ENCODE measurements around the gene WASL. TPM values are rescaled to one million over a fixed set of nuclear protein-coding genes. Genes with fewer than 3 reads are reported as not detected.

Gene WASL
- total RNA-seq, 1 donor from 2014 or later: 10.5 TPM

DNA sequence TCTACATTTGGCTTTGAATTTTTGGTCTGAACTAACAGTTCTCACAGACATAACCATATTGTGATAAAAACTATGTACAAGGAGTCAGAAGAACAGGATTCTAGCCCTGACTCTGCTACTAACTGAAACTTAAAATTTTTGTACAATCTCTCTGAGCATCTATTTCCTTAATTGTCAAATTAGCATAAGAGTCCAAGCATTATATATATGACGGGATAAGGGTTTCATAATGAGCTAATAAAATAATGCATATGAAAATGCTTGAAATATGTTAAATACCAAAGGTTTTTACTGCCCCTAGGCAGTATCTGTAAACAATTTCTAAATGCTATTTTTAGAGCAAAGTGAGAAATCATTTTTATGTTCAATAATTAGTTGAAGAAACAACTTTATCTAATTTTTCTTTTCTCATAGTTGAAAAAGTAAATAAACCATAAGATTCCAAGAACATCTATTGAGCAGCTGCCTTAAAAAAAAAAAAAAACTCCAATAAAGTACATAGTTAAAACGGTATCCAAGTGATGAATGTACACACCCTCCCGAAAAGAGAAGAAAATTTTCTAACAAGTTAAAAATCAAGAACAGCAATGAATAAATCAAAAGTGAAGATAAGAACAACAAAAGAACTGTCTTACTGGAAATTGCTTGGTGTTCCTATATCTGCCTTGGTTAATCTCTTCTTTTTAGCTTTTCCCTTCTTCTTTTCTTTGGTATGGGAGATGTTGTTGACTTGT lies 52.7 kb downstream of the WASL start:
- no peak for DNase-seq (ENCODE audit: low read depth in 2 of 2)

- DNase-seq (ENCODE audit: low read depth in 2 of 2): no peak
Measured at GRCh38 chr7:123692471-123692877, 56.3 kb downstream of the WASL start.

DNA sequence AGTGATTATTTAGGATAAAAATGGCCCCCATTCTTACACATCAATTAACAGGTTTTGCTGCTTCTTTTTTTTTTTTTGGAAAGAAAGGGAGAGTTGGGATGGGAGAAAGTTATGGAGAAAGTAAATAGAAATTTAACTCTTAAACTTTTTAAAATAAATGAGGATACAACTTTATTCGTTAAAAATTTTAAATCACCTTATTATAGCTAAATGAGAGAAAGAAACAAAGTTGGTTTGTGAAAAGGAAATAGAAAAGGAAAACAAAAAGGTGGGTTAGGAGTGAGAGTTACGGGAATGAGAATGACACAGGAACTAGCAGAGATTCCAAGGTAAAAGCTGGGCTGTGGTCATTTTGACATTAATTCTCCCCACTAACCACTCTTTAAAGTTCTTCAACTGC lies 58.3 kb downstream of the WASL start:
- no peak for DNase-seq (ENCODE audit: low read depth in 2 of 2)

- DNase-seq (ENCODE audit: low read depth in 2 of 2): no peak
Measured at GRCh38 chr7:123689250-123689649, 59.6 kb downstream of the WASL start.

DNA sequence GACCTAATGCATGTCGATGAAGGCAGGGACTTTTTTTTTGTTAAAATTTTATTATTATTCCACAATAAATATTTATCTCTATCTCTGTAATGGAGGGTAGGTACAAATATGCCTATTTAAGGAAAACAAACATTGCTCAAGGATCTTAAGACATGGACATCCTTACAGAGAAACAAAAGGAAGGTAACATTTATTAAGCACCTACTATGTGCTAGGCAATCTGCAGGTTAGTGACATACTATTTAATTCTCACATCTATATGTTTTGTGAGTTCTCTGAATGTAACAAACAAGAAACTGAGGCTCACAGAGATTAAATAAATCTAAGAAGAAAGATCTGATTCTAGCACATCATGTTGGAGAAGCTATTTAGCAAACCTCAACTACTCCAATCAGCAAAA lies 61.1 kb downstream of the WASL start:
- DNase-seq (ENCODE audit: low read depth in 2 of 2): no peak

GRCh38 chr7:123687161-123687560 lies 61.6 kb downstream of the WASL start:
- DNase-seq (ENCODE audit: low read depth in 2 of 2): no peak

GRCh38 chr7:123682690-123683089 lies 66.1 kb downstream of the WASL start:
- DNase-seq (ENCODE audit: low read depth in 2 of 2): peak; percentile 26 to 61

GRCh38 chr7:123681561-123681960 lies 67.2 kb downstream of the WASL start:
- no peak for DNase-seq (ENCODE audit: low read depth in 2 of 2)

DNA sequence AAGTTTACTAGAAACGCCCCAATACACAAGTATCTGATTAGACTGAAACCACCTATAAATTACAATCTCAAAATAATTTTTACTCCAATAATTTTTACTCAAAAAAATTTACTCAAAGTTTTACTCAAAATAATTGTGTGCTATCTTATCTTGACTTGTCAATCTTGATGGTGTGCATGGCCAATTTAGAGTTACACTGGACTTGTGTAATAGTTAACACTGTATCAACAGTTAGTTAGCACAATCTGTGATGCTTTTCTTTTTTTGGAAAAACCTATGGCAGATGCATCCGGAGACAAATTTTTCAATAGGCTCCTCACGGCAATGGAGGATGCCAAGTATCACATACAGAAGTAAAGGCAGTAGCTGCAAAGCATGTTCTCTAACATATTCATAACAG lies 68.2 kb downstream of the WASL start:
- no peak for DNase-seq (ENCODE audit: low read depth in 2 of 2)

DNA sequence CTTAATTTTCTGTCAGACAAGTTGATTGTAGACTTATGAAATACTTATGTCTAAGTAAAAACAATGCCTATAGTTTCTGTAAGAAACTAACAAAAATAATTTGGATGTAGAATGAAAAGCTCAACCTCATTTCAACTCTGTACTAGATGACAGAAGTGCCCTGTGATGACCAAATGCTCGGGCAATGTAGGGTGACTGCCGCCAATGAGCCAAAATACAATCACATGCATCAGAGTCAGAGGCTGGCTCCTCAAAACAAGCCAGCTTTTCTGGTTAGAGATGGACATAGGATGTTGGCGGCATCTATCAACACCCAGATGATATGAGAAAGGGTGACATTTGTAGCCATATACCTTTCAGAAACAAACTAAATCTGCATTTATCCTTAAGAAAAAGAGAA lies 69.2 kb downstream of the WASL start:
- DNase-seq (ENCODE audit: low read depth in 2 of 2): no peak

GRCh38 chr7:123677061-123677715 lies 71.6 kb downstream of the WASL start:
- no peak for DNase-seq (ENCODE audit: low read depth in 2 of 2)

DNA sequence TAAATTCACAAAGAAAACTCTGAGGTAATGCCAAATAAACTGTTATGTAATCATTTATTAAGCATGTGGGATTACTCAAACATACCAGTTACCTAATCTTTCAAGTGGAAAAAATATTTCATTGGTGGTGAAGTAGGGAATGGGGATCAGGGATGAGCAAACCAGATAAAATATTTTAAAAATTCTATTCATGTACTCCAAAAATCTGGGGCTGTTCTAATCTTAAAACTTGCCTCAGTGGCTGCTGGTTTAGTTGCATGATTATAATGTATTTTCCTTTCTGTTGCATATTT lies 73.7 kb downstream of the WASL start:
- DNase-seq (ENCODE audit: low read depth in 2 of 2): no peak

DNA sequence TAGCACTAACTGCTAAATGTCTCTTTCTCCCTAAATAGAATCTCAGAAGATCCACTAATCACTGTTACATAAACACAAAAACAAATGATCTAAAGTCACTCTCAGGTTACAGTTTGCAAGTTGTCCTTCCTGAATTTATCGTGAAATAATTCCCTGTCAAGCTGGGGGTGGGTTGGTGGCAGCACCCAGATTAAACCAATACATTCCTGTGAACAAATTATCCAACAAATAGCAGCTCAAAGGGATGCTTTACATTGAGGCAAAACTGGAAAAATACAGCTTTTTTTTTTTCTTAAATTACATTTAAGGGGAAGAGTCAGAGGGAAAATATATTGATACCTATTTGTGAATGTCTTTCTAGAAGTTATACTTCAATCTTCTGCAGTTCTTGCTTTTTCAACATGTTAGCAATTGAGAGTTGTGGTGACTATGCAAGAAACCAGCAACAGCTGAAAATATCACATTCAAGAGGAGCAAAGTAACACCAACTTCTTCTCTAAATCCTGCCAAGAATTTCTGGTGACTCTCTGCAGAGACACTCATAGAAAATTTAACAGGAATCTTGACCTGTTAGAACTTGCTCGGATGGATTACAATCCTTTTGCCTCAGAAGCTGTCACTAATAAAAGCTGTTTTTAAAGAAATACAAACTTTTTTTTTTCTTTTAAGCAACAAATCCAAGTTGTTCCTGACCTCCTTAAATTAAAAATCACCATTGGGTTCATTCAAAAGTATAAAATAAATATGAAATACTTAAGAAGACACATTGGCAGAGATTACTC lies 74.2 kb downstream of the WASL start:
- no peak for DNase-seq (ENCODE audit: low read depth in 2 of 2)

GRCh38 chr7:123673752-123674398 lies 74.9 kb downstream of the WASL start:
- no peak for DNase-seq (ENCODE audit: low read depth in 2 of 2)

- DNase-seq (ENCODE audit: low read depth in 2 of 2): no peak
Measured at GRCh38 chr7:123673137-123673732, 75.6 kb downstream of the WASL start.

DNA sequence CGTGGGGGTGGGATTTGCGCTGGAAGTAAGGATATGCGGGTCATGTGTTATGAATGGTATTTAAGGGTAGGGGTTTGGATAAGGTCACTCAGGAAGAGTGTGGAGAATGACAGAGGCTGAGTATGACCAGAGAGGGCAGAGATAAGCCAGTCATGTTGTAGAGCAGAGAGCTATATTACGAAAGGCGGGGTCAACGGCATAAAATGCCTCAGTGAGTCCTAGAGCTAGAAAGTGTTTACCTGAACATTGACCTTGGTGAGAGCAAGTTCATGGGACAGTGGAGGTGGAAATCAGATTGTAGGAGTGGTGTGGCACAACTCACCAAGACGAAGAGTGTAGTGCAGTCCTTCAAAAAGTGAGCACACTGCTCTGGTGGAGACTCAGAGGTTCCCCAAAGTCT lies 79.3 kb downstream of the WASL start:
- DNase-seq (ENCODE audit: low read depth in 2 of 2): no peak

- DNase-seq (ENCODE audit: low read depth in 2 of 2): no peak
Measured at GRCh38 chr7:123666492-123666891, 82.3 kb downstream of the WASL start.

DNA sequence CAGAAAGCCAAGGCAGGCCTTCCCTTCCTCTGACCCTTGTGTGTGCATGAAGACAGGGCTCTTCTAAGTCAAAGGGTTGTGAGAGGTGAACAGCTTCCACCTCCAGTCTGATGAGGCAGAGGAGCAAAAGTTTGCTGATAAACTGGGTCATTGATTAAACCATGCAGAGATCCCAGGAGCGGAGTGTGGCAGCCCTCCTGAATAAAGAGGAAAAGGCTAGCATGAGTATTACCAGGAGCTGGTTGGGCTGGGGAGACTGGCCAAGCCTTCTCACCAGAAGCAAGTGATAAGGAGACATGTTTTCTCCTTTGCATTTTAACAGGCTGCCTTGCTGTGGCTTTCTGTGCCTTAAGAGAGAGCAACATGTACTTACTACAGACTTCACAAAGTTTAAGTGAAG lies 82.9 kb downstream of the WASL start:
- DNase-seq (ENCODE audit: low read depth in 2 of 2): no peak

DNA sequence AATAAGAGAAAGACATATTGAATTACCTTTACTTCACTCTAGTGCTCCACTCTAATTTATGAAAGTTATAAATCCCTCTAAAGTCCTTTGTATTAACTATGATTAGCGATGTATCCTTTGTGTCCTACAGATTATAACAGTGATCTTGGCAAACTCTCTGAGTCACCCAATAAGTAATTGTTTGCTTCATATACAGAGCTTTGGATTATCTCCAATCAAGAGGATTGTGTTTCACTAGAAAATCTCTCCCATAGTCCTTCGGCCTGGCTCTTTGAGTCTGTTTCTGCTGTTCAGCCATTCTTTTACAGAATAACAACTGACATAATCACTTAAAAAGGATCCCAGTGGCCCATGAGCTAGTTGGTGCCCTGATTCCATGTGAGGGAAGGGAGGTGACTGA lies 83.6 kb downstream of the WASL start:
- DNase-seq (ENCODE audit: low read depth in 2 of 2): no peak

GRCh38 chr7:123663200-123663599 lies 85.6 kb downstream of the WASL start:
- DNase-seq (ENCODE audit: low read depth in 2 of 2): no peak

DNA sequence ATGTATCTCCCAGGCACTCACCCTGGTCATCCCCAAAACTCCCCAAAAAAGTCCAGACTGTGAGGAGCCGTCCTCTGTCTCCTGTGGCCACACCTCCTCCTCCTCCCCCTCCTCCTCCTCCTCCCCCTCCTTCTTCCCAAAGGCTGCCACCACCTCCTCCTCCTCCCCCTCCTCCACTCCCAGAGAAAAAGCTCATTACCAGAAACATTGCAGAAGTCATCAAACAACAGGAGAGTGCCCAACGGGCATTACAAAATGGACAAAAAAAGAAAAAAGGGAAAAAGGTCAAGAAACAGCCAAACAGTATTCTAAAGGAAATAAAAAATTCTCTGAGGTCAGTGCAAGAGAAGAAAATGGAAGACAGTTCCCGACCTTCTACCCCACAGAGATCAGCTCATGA lies 86.0 kb downstream of the WASL start:
- no peak for DNase-seq (ENCODE audit: low read depth in 2 of 2)

DNA sequence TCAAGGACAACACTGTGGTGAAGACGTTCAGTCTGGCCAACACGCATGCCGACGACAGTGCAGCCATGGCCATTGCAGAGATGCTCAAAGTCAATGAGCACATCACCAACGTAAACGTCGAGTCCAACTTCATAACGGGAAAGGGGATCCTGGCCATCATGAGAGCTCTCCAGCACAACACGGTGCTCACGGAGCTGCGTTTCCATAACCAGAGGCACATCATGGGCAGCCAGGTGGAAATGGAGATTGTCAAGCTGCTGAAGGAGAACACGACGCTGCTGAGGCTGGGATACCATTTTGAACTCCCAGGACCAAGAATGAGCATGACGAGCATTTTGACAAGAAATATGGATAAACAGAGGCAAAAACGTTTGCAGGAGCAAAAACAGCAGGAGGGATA lies 86.5 kb downstream of the WASL start:
- no peak for DNase-seq (ENCODE audit: low read depth in 2 of 2)

Data from dermis microvascular lymphatic vessel endothelial cell (primary cell).